Heart left ventricle (tissue), 16 donors: Measurements from ENCODE around the gene IGSF11. TPM values are rescaled to one million over a fixed set of nuclear protein-coding genes. Genes with fewer than 3 reads are reported as not detected.

Source experiments
- ATAC-seq, 4 donors: fragments of 200-7000 bp; cut with Tn5 transposase; one replicate each; pipeline ENCODE4 v1.9.1; 2020 to 2022; ENCODE audit warnings: moderate library complexity in 4 of 4, mild to moderate bottlenecking in 3 of 4, moderate number of reproducible peaks in 1 of 4
- DNase-seq, 5 donors: peaks; one replicate each; pipeline ENCODE4 v3.0.0-alpha.2; 2020
- H3K27ac ChIP-seq, 12 donors: fragments of 200-600 bp; sonication (generic) in 4 of 12; one replicate each; pipeline versions ENCODE4 v1.5.0 to v1.8.0; 2016 to 2022; ENCODE audit warnings: mild to moderate bottlenecking in 2 of 12
- H3K27me3 ChIP-seq, 9 donors: fragments of 200-600 bp; sonication (generic) in 2 of 9; one replicate each; pipeline versions ENCODE4 v1.5.1 to v1.8.0; 2016 to 2022; ENCODE audit warnings: mild to moderate bottlenecking in 3 of 9
- H3K36me3 ChIP-seq, 9 donors: fragments of 200-600 bp; sonication (generic) in 2 of 9; one replicate each; pipeline versions ENCODE4 v1.5.0 to v1.8.0; 2018 to 2022; ENCODE audit warnings: mild to moderate bottlenecking in 2 of 9
- H3K4me1 ChIP-seq, 12 donors: fragments of 200-600 bp; sonication (generic) in 4 of 12; one replicate each; pipeline versions ENCODE4 v1.5.0 to v1.8.0; 2016 to 2022; ENCODE audit warnings: mild to moderate bottlenecking in 3 of 12
- H3K4me3 ChIP-seq, 12 donors: fragments of 200-600 bp; sonication (generic) in 4 of 12; one replicate each; pipeline versions ENCODE4 v1.5.0 to v1.8.0; 2017 to 2022; ENCODE audit warnings: mild to moderate bottlenecking in 9 of 12, moderate library complexity in 4 of 12
- H3K9me3 ChIP-seq, 12 donors: fragments of 200-600 bp; sonication (generic) in 4 of 12; one replicate each; pipeline versions ENCODE4 v1.5.0 to v1.8.0; 2016 to 2022; ENCODE audit warnings: mild to moderate bottlenecking in 1 of 12
- CTCF ChIP-seq, 12 donors: fragments of 200-600 bp; sonication (generic) in 4 of 12; IDR thresholded peaks; one replicate each; pipeline versions ENCODE4 v1.5.0 to v1.8.0; 2018 to 2022; ENCODE audit warnings: antibody characterized with exemption in 12 of 12, mild to moderate bottlenecking in 5 of 12
- POLR2A ChIP-seq, 2 donors: fragments of 450-650 bp; IDR thresholded peaks; one replicate each; pipeline ENCODE4 v1.6.1; 2017; ENCODE audit warnings: antibody characterized with exemption in 2 of 2, mild to moderate bottlenecking in 2 of 2, moderate library complexity in 2 of 2
- WGBS, 4 donors: extraction: QIAGEN DNeasy Blood & Tissue Kit in 2 of 4; methylation state at CpG; one replicate each; pipeline versions ENCODE4 v1.1.5 to v1.1.7; 2013 to 2018; 5-methylcytosine and 5-hydroxymethylcytosine counted together
- intact Hi-C, 10 donors: fragments of 100-400 bp; cut with DNase I; formaldehyde crosslinking; loops; one replicate each; pipeline versions ENCODE4 v1.11.1 to v1.14.2; 2022
- polyA plus RNA-seq, 2 donors: library from polyadenylated mRNA; stranded (reverse); fragments of 200-250 nt; gene quantifications; one replicate each; pipeline ENCODE4 v1.2.3, GENCODE V29; 2013
- total RNA-seq, 9 donors: library from RNA; depleted of rRNA in 2 of 9; stranded (reverse); fragments of >200 nt in 2 of 9; fragmentation: NEBNext Ultra II Directional in 3 of 9; extraction: Animal tissue kit (Norgen Biotek cat#: 25700) in 3 of 9; gene quantifications; one replicate each; pipeline versions ENCODE4 v1.1.0 to v1.2.4, GENCODE V29; 2016 to 2023
- donor health status: ischemic (EF 13 %, LVEDD 7.1; RV severe dilation, severe dysfunction).
- donor health status: healthy with polysubstance abuse.
- donor health status: DM: no; HTN: yes; CAD: no.
- donor health status: DM: no; HTN: no; CAD: no.
- donor health status: ischemic (EF 25% LVEDD 6.9; RV normal size, moderate dysfunction).
- donor health status: ischemic (EF 25% LVEDD 5.7; RV mildly dilated, moderate dysfunction).
- donor health status: healthy.
- donor health status: DM: yes; HTN: yes; CAD: no.
- donor health status: ischemic (EF 35%, LVEDD 5.7; RV mildly dilated, moderate dysfunction).
- donor health status: nonischemic (EF 11% LVEDD 7.7; RV severe dilation, severe dysfunction).
- donor health status: DM: yes; HTN: yes; CAD: no.
- donor health status: PGD.
- donor health status: ischemic (EF 29% LVEDD 5.4; RV normal size, mild dysfunction).
- donor health status: nonischemic (EF 23%, LVEDD 6.1; RV moderate dilation, normal function).

The IGSF11 gene
- total and polyA plus RNA-seq, 11 donors: 0.32 to 5.0 (median 1.5) TPM

DNA sequence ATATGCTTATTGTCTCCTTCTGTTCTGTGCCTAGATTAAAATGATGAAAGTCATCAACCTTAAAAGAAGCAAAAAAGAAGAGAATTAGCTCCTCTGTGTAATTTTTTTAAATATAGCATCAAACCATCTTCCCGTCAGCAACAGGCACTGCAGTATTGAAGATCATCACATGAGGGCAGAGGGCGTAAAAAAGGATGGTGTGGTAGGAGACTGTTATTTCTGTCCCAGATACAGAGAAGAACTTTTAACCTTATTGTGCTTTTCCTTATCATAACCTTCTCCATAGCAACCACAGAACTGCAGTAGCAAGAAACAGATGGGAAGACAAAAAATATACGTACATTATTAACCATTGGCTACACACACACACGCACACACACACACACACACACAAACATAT lies 88.8 kb downstream of the IGSF11 start:
- intact Hi-C loops: loop anchor here in 1 of 10 donors (10.0 kb wide), 1 partner anchor 89 kb away; the partner anchor contains the start of gene IGSF11
- ATAC-seq: no peak
- 42 to 61% (median 50%) methylated on average over 4 of the region's 4 CpGs for WGBS, 4 donors
- no peak for TF ChIP-seq POLR2A (IDR thresholded peaks at IDR 0.05)
- peak in 1 of 12 donors; percentile 6 for TF ChIP-seq CTCF (IDR thresholded peaks at IDR 0.05)
- Histone ChIP-seq H3K4me1 (peaks cover 0 to 15% (median 0%) of the 10 kb centered on the region in 12 donors), H3K9me3 (no peaks in the 10 kb centered on the region), H3K36me3 (no peaks in the 10 kb centered on the region), H3K4me3 (no peak overlapping the region), H3K27ac (no peak overlapping the region), H3K27me3 (no peaks in the 10 kb centered on the region)
- DNase-seq: no peak

GRCh38 chr3:118943597-118943996 lies 91.0 kb downstream of the IGSF11 start:
- Histone ChIP-seq H3K27me3 (no peaks in the 10 kb centered on the region), H3K4me1 (peaks cover 0 to 15% (median 0%) of the 10 kb centered on the region in 12 donors), H3K4me3 (no peak overlapping the region), H3K27ac (no peak overlapping the region), H3K9me3 (peaks cover 0 to 13% (median 2%) of the 10 kb centered on the region in 12 donors), H3K36me3 (no peaks in the 10 kb centered on the region)
- TF ChIP-seq POLR2A (IDR thresholded peaks at IDR 0.05): no peak
- no peak for TF ChIP-seq CTCF (IDR thresholded peaks at IDR 0.05)
- DNase-seq: no peak
- intact Hi-C loops: loop anchor here in 1 of 10 donors (10.0 kb wide), 1 partner anchor 91 kb away; the partner anchor contains the start of gene IGSF11
- peak in 2 of 4 donors; percentile 41 to 61 for ATAC-seq

GRCh38 chr3:118942671-118943070 lies 92.0 kb downstream of the IGSF11 start:
- Histone ChIP-seq H3K36me3 (no peaks in the 10 kb centered on the region), H3K27me3 (no peaks in the 10 kb centered on the region), H3K9me3 (peaks cover 0 to 13% (median 2%) of the 10 kb centered on the region in 12 donors), H3K4me1 (peaks cover 0 to 15% (median 0%) of the 10 kb centered on the region in 12 donors), H3K27ac (no peak overlapping the region), H3K4me3 (no peak overlapping the region)
- no peak for TF ChIP-seq POLR2A (IDR thresholded peaks at IDR 0.05)
- intact Hi-C loops: loop anchor here in 1 of 10 donors (10.0 kb wide), 1 partner anchor 92 kb away; the partner anchor contains the start of gene IGSF11
- 22 to 44% (median 42%) methylated on average over 1 of the region's 1 CpG for WGBS, 4 donors
- DNase-seq: no peak
- ATAC-seq: peak in 1 of 4 donors; percentile 26

- intact Hi-C loops: loop anchor here in 1 of 10 donors (10.0 kb wide), 1 partner anchor 93 kb away; the partner anchor contains the start of gene IGSF11
- no peak for TF ChIP-seq POLR2A (IDR thresholded peaks at IDR 0.05)
- no peak for TF ChIP-seq CTCF (IDR thresholded peaks at IDR 0.05)
- WGBS, 4 donors: 41 to 57% (median 50%) methylated on average over 3 of the region's 3 CpGs
Measured at GRCh38 chr3:118942195-118942594, 92.5 kb downstream of the IGSF11 start.

More at GRCh38 chr3:118942195-118942594, 92.5 kb downstream of the IGSF11 start:
- no peaks in the 10 kb centered on the region for H3K27me3 ChIP-seq
- no peak overlapping the region for H3K4me3 ChIP-seq
- no peak for DNase-seq
- peaks cover 0 to 13% (median 2%) of the 10 kb centered on the region in 12 donors for H3K9me3 ChIP-seq
- no peaks in the 10 kb centered on the region for H3K36me3 ChIP-seq
- no peak for ATAC-seq
- peaks cover 0 to 15% (median 0%) of the 10 kb centered on the region in 12 donors for H3K4me1 ChIP-seq
- H3K27ac ChIP-seq: no peak overlapping the region
